GM12878 (cell line): Measurements from ENCODE around the gene EMC1.

Experiments used
- ESRRA ChIP-seq: IDR thresholded peaks from 2 replicates; pipeline ENCODE4 v1.6.1; 2012; ENCODE audit warnings: mild to moderate bottlenecking, low read length, improper control_type of control experiment
- EZH2 ChIP-seq: IDR thresholded peaks from 2 replicates; pipeline ENCODE4 v1.6.1; 2012; ENCODE audit warnings: low read depth, mild to moderate bottlenecking, control low read depth, inconsistent platforms, low read length, borderline replicate concordance; ENCODE audit not compliant: control insufficient read depth
- POLR2A ChIP-seq: IDR thresholded peaks from 2 replicates; pipeline ENCODE4 v1.6.1; 2011; ENCODE audit warnings: low read depth, mild to moderate bottlenecking, low read length
- POLR2AphosphoS5 ChIP-seq: IDR thresholded peaks from 2 replicates; pipeline ENCODE4 v1.6.1; 2011; ENCODE audit warnings: mild to moderate bottlenecking, low read length, inconsistent platforms
- RCOR1 ChIP-seq: conservative IDR thresholded peaks from 2 replicates; pipeline ENCODE4 v1.6.1; 2012; ENCODE audit warnings: low read depth, low read length, improper control_type of control experiment
- RELA ChIP-seq: fragments of 450-650 bp; IDR thresholded peaks from 2 replicates; pipeline ENCODE4 v1.8.0; 2014; ENCODE audit warnings: borderline replicate concordance; ENCODE audit not compliant: partially characterized antibody
- TF ChIP-seq, protein P1 (sequence below), 3 experiments: IDR thresholded peaks in 2 of 3; conservative IDR thresholded peaks in 1 of 3; 2 replicates each; pipeline ENCODE4 v1.5.1; 2011; ENCODE audit warnings: low read depth in 3 of 3, low read length in 3 of 3, mild to moderate bottlenecking in 3 of 3, control low read depth in 2 of 3, moderate library complexity in 2 of 3, inconsistent platforms in 1 of 3, mixed read lengths in 1 of 3; ENCODE audit not compliant: control insufficient read depth in 2 of 3, insufficient read depth in 1 of 3; ENCODE audit errors: extremely low read depth in 1 of 3

DNA sequence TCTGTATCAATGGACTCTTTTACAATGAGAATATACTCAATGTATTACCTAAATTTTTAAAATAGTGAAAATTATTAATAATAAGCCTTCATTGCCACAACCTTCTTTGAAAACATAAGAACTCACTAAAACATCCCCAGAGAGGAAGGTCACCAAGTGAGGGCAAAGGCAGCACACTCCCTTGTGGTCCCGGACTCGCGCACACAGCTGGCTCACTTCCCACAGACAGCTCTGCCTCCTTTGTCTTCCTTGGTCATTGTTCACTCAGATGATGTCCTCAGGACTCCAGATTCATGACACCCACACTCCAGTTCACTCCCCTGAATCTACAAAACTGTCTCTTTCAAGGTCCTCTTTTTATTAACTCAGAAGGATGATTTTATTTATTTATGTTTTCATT is 22.1 kb downstream of the EMC1 start:
- TF ChIP-seq ESRRA (no peak), POLR2AphosphoS5 (no peak), POLR2A (no peak), RCOR1 (no peak), RELA (no peak), EZH2 (no peak)
- TF ChIP-seq, protein P1, sequence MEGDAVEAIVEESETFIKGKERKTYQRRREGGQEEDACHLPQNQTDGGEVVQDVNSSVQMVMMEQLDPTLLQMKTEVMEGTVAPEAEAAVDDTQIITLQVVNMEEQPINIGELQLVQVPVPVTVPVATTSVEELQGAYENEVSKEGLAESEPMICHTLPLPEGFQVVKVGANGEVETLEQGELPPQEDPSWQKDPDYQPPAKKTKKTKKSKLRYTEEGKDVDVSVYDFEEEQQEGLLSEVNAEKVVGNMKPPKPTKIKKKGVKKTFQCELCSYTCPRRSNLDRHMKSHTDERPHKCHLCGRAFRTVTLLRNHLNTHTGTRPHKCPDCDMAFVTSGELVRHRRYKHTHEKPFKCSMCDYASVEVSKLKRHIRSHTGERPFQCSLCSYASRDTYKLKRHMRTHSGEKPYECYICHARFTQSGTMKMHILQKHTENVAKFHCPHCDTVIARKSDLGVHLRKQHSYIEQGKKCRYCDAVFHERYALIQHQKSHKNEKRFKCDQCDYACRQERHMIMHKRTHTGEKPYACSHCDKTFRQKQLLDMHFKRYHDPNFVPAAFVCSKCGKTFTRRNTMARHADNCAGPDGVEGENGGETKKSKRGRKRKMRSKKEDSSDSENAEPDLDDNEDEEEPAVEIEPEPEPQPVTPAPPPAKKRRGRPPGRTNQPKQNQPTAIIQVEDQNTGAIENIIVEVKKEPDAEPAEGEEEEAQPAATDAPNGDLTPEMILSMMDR (IDR thresholded peaks at IDR 0.05 in 2 of 3, conservative IDR thresholded peaks at IDR 0.05 in 1 of 3; ENCODE audit: control insufficient read depth in 2 of 3, extremely low read depth in 1 of 3, insufficient read depth in 1 of 3, low read depth in 3 of 3, low read length in 3 of 3): no peak
